Measurements from ENCODE around the gene AMBP. TPM values are rescaled to one million over a fixed set of nuclear protein-coding genes. Genes with fewer than 3 reads are reported as not detected.

AMBP gene
- polyA plus RNA-seq, 1 of the 3 experiments (the other 2 are of a cell fraction): 0.16 TPM

GRCh38 chr9:114011313-114011712 is 66.8 kb downstream of the AMBP start:
- no peak overlapping the region for H3K4me2 ChIP-seq
- H3F3A ChIP-seq (replicated peaks; ENCODE audit: insufficient read depth): no peaks in the 10 kb centered on the region
- H3K79me2 ChIP-seq (ENCODE audit: insufficient read depth): no peaks in the 10 kb centered on the region
- TF ChIP-seq FOXM1 (IDR thresholded peaks at IDR 0.05; ENCODE audit: low read depth) (no peak), EP300 (IDR thresholded peaks at IDR 0.05; ENCODE audit: borderline replicate concordance in 1 of 2, low read depth in 1 of 2, low read length in 1 of 2) (peak in 1 of 2 experiments; percentile 62; a peak in 2 of 4 replicates)
- no peaks in the 10 kb centered on the region for H3K9me2 ChIP-seq
- no peak for DNase-seq
- H3K4me1 ChIP-seq (ENCODE audit: control insufficient read depth in 1 of 2, insufficient read depth in 2 of 2, low read depth in 1 of 2, low read length in 1 of 2): peaks cover 0 to 27% of the 10 kb centered on the region in 2 experiments; a peak in 2 of 4 replicates
- ChIA-PET CTCF (interaction anchor here (0.7 to 1.3 kb wide), 2 partner anchors 14 to 21 kb away, joined by 3 read pairs; no protein-coding TSS in a partner anchor), POLR2A (no interaction called here)
- WGBS (ENCODE audit: low lambda C conversion rate): 76% methylated on average over 9 of the region's 9 CpGs
- peaks cover 53 to 58% of the 10 kb centered on the region in 2 experiments for H3K36me3 ChIP-seq (replicated peaks in 1 of 2; ENCODE audit: control insufficient read depth in 1 of 2, insufficient read depth in 2 of 2, low read length in 1 of 2)
- no peaks in the 10 kb centered on the region for H4K20me1 ChIP-seq (ENCODE audit: insufficient read depth)
- H3K4me3 ChIP-seq (ENCODE audit: low read depth in 2 of 2, low read length in 1 of 2): no peak overlapping the region; a peak in 1 of 4 replicates
- H3K9ac ChIP-seq: no peak overlapping the region
- H3K9me3 ChIP-seq: no peaks in the 10 kb centered on the region
- no peaks in the 10 kb centered on the region for H3K27me3 ChIP-seq (ENCODE audit: insufficient read depth)
- H3K27ac ChIP-seq (ENCODE audit: low read depth in 2 of 2, low read length in 1 of 2): peak overlapping the region in 1 of 2 experiments; percentile 94; a peak in 2 of 4 replicates
- no peak overlapping the region for H2AFZ ChIP-seq (ENCODE audit: low read depth)

Other genes with a start within 250 kb of the AMBP start
- gene ZNF618, start 202.0 kb downstream of the AMBP start, polyA plus RNA-seq (2012; rRNA removed): 5.0 and 6.2 TPM in 2 replicates
- 0.15 and 0.35 TPM in 2 replicates for gene KIF12, start 21.0 kb upstream of the AMBP start, polyA plus RNA-seq (2012; rRNA removed)
- gene COL27A1, start 77.2 kb upstream of the AMBP start, polyA plus RNA-seq (2012; rRNA removed): 6.8 and 8.7 TPM in 2 replicates
- not detected in 2 replicates for gene ORM1, start 244.8 kb upstream of the AMBP start, polyA plus RNA-seq (2012; rRNA removed)